ENCODE results near the gene FAM83C. TPM values are rescaled to one million over a fixed set of nuclear protein-coding genes. Genes with fewer than 3 reads are reported as not detected.

FAM83C gene
- total and polyA plus RNA-seq, 9 of the 15 experiments (the other 6 are each of a cell fraction or from before 2014, with no cell fraction given): not detected

- TF ChIP-seq ATF6 (CRISPR knock-in tag; IDR thresholded peaks at IDR 0.05): no peak
- no peak for TF ChIP-seq ZNF12 (CRISPR knock-in tag; IDR thresholded peaks at IDR 0.05)
- no peak for TF ChIP-seq ASH1L (IDR thresholded peaks at IDR 0.05; ENCODE audit: borderline replicate concordance, low read depth, partially characterized antibody)
- no peak for TF ChIP-seq MAZ (CRISPR knock-in tag; conservative IDR thresholded peaks at IDR 0.05 in 1 of 2, IDR thresholded peaks at IDR 0.05 in 1 of 2)
- TF ChIP-seq RFX7 (CRISPR knock-in tag; IDR thresholded peaks at IDR 0.05): no peak
- TF ChIP-seq ESRRB (CRISPR knock-in tag; IDR thresholded peaks at IDR 0.05; ENCODE audit: borderline replicate concordance): no peak
- no peak for TF ChIP-seq ZNF431 (CRISPR knock-in tag; IDR thresholded peaks at IDR 0.05)
- peak in 1 of 2 experiments; percentile 56; a peak in 1 of 4 replicates for TF ChIP-seq RCOR1 (IDR thresholded peaks at IDR 0.05; ENCODE audit: borderline replicate concordance in 1 of 2, low read depth in 2 of 2, low read length in 2 of 2)
- no peak for TF ChIP-seq EWSR1 (IDR thresholded peaks at IDR 0.05; ENCODE audit: borderline replicate concordance, low read depth, partially characterized antibody)
- no peak for TF ChIP-seq GATAD2B (IDR thresholded peaks at IDR 0.05; ENCODE audit: borderline replicate concordance)
- TF ChIP-seq ZNF766 (CRISPR knock-in tag; conservative IDR thresholded peaks at IDR 0.05): no peak
- TF ChIP-seq ARID3A (IDR thresholded peaks at IDR 0.05; ENCODE audit: borderline replicate concordance, low read depth, low read length): no peak
- no peak for TF ChIP-seq POU5F1 (IDR thresholded peaks at IDR 0.05; ENCODE audit: borderline replicate concordance, low read depth, low read length, partially characterized antibody)
- no peak for TF ChIP-seq NR2C1 (IDR thresholded peaks at IDR 0.05)
- no peak for TF ChIP-seq NR2C1 (tag; IDR thresholded peaks at IDR 0.05)
- no peak for TF ChIP-seq ARID3B (CRISPR knock-in tag; IDR thresholded peaks at IDR 0.05; ENCODE audit: borderline replicate concordance)
- no peak for TF ChIP-seq STAT6 (CRISPR knock-in tag; IDR thresholded peaks at IDR 0.05)
Measured at GRCh38 chr20:35269055-35269781, 23.0 kb downstream of the FAM83C start (continued).
